Activated naive CD4-positive, alpha-beta T cell treated with anti-CD3 and anti-CD28 coated beads, Interleukin-2, amount 50 U/mL, for 72 hours (primary cell): Measurements from ENCODE around the gene DDX39B. TPM values are rescaled to one million over a fixed set of nuclear protein-coding genes. Genes with fewer than 3 reads are reported as not detected.
"Not testable (repeated sequence)": the region's sequence is repeated elsewhere in the genome, so short reads cannot be mapped to it uniquely, and the experiment has no call there.

ENCODE experiments used
- ATAC-seq, 2 donors: fragments of 150-1000 bp; cut with Tn5 transposase; 2 replicates each; pipeline ENCODE4 v1.10.0; 2021; ENCODE audit warnings: mild to moderate bottlenecking in 2 of 2, moderate library complexity in 2 of 2
- DNase-seq, 2 donors: peaks; one replicate each; pipeline ENCODE4 v3.0.0; 2021 to 2022; ENCODE audit warnings: low spot score in 2 of 2
- H3K27ac Mint-ChIP-seq, 2 donors: one replicate each; pipeline ENCODE4 v1.8.0; 2022; ENCODE audit warnings: mild to moderate bottlenecking in 2 of 2, mixed read lengths in 2 of 2
- H3K36me3 Mint-ChIP-seq, 2 donors: one replicate each; pipeline ENCODE4 v1.8.0; 2022; ENCODE audit warnings: mixed read lengths in 2 of 2
- H3K9me3 Mint-ChIP-seq, 2 donors: one replicate each; pipeline ENCODE4 v1.8.0; 2022; ENCODE audit warnings: mixed read lengths in 2 of 2
- total RNA-seq, 2 donors: library from RNA; stranded (reverse); gene quantifications; one replicate each; pipeline ENCODE4 v1.2.3, GENCODE V29; 2022

Gene DDX39B
- total RNA-seq, 2 donors from 2014 or later: 569 to 658 TPM

DNA sequence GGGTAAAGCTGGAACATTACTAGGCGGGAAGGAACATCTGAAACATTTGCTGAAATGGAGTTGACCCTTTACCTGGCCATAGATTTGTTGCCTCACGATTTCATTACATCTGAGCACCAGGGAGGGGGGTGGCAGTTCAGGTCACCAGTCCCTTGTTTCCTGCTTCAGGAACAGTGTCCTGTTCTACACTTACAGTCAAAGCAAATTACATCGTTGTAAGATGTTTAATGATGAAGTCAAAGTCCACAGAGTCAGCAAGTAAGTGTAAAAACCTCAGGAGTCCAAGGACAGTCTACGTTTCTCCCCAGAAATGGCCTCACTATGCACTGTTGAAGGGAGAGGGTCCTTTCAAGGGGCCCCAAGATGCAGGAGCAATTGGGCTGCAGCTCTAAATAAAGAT is 52.7 kb downstream of the DDX39B start:
- Mint-ChIP-seq H3K36me3 (peaks cover 0 to 3% of the 10 kb centered on the region in 2 donors), H3K9me3 (no peaks in the 10 kb centered on the region), H3K27ac (no peak overlapping the region)
- DNase-seq (no peak), ATAC-seq (no peak)

DNA sequence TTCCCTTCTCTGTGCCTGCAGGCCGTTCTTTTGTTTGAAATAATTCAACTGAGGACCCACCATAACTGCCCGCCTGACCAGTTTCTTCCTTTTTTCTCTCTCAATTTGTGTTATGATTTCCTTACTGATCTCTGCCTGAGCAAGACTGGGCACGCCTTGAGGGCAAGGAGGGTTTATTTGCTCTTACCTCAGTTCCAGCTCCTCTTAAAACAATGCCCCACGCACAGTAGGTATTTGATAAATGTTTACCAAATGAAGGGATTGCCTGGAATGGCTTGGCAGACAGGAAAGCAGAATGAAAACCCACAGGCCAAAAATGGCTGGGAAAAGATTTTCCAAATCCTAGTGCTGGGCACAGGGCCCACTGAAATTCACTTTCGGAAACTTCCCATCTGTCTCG is 54.1 kb downstream of the DDX39B start:
- not testable (repeated sequence) for H3K9me3 Mint-ChIP-seq, H3K36me3 Mint-ChIP-seq, DNase-seq, ATAC-seq
- H3K27ac Mint-ChIP-seq: peak overlapping the region in 1 of 2 donors; percentile 76

DNA sequence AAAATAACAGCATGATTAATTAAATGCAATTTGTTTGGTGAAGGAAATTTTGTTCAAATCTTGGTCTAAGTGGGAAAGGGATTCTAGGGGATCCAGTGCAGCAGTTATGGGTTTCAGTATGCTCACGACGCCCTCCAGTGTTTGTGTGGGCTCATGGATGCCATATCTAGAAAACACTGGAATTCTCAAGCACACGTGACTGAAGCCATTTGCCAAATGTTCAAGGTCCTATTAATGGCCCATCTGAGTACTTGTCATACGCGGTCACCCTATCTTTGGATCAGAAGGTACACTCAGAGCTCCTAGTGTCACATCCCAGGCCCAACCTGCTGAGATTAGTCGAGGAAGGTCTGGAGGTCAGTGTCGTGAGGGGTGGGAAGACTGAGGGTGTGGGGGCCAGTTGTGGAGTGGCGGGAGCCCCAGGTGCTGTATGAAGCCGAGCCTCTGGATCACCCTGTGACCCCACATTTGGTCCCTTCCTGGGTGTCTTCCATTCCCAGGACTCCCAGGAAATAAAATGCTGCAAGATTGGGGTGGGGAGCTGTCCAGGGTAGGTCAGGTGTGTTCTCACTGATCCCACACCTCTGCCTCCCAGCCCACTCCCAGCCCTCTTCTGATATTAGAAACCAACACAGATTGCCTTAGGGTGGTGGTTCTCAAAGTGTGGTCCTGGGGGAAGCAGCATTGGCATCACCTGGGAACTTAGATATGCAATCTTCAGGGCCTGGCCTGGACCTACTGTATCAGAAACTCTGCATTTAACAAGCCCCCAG is 55.6 kb downstream of the DDX39B start:
- H3K36me3 Mint-ChIP-seq, ATAC-seq, H3K9me3 Mint-ChIP-seq, DNase-seq: not testable (repeated sequence)
- H3K27ac Mint-ChIP-seq: peak overlapping the region in 1 of 2 donors; percentile 76

DNA sequence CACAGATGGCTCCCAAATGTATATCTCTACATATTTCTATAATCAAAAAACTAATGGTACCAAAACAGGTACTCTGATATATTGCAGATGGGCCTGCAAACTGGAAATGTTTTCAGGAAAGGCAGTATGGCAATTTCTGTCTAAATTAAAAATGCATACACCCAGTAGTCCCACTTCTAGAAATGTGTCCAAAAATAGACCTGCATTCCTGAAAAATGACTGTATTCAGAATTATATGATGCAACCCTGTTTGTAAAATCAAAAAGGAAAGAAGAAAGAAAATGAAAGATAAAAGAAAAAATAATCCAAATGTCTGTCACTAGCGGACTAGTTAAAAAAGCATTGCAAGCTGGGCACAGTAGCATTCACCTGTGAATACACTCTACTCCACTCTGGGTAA is 56.7 kb downstream of the DDX39B start:
- ATAC-seq (no peak), DNase-seq (no peak)
- Mint-ChIP-seq H3K36me3 (no peaks in the 10 kb centered on the region), H3K27ac (no peak overlapping the region), H3K9me3 (no peaks in the 10 kb centered on the region)

DNA sequence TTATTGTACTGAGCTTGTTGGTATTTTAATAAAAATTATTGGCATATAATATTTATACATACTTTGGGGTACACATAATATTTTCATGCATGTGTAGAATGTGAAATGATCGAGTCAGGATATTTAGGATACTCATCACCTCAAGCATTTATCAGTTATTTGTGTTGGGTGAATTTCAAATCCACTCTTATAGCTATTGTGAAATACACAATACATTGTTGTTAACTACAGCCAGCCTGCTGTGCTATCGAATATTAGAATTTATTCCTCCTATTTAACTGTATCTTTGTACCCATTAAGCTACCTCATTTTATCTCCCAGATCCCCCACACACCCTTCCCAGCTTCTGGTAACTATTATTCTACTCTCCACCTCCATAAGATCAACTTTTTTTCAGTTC is 58.4 kb downstream of the DDX39B start:
- Mint-ChIP-seq H3K36me3 (no peaks in the 10 kb centered on the region), H3K9me3 (no peaks in the 10 kb centered on the region), H3K27ac (no peak overlapping the region)
- no peak for ATAC-seq
- no peak for DNase-seq

DNA sequence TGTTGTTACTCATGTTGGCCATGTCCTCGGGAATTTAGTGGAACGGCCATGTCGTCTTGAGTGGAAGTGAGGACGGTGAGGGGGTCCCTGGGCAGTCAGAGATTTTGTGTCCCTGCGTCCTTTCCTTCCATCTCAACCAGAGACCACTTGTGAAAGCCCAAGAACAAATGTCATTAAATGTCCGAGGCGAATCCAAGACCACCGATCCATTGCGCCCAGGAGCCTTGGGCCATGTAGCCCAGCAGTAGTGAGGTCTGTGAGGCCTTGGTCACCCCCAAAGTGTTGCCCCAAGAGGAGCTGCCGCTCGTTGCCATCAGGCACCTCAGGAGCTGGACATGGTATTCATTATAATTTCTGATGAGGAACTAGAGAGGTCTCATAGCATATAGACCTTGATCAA is 61.2 kb downstream of the DDX39B start:
- ATAC-seq: no peak
- no peaks in the 10 kb centered on the region for H3K36me3 Mint-ChIP-seq
- no peak for DNase-seq
- no peaks in the 10 kb centered on the region for H3K9me3 Mint-ChIP-seq
- no peak overlapping the region for H3K27ac Mint-ChIP-seq

Other genes starting within 250 kb of the DDX39B start
- 1,000 to 10,000 TPM; 2,668 to 4,981 TPM for gene HLA-B, start 184.8 kb downstream of the DDX39B start, total RNA-seq
- gene MICA, start 138.4 kb downstream of the DDX39B start, total RNA-seq: 10 to 100 TPM; 11.0 to 24.2 TPM
- 10 to 100 TPM; 20.3 to 35.2 TPM for gene MICB, start 43.9 kb downstream of the DDX39B start, total RNA-seq
- not detected for gene MCCD1, start 13.0 kb downstream of the DDX39B start, total RNA-seq
- 1 to 10 TPM; 4.1 to 7.4 TPM for gene ATP6V1G2, start 4.6 kb upstream of the DDX39B start, total RNA-seq
- gene NFKBIL1, start 5.6 kb upstream of the DDX39B start, total RNA-seq: 10 to 100 TPM; 19.4 to 39.7 TPM
- 1,000 to 10,000 TPM in 1 of 2 donors, 100 to 1,000 TPM in 1; 266 to 1,366 TPM for gene LTA, start 30.3 kb upstream of the DDX39B start, total RNA-seq
- 100 to 1,000 TPM in 1 of 2 donors, 10 to 100 TPM in 1; 52.0 to 250 TPM for gene TNF, start 33.6 kb upstream of the DDX39B start, total RNA-seq
- gene LTB, start 40.4 kb upstream of the DDX39B start, total RNA-seq: 100 to 1,000 TPM in 1 of 2 donors, 10 to 100 TPM in 1; 89.3 to 294 TPM
- gene LST1, start 44.3 kb upstream of the DDX39B start, total RNA-seq: 10 to 100 TPM; 18.2 to 21.6 TPM
- gene NCR3, start 51.0 kb upstream of the DDX39B start, total RNA-seq: 10 to 100 TPM; 12.7 to 17.2 TPM
- 100 to 1,000 TPM in 1 of 2 donors, 10 to 100 TPM in 1; 43.9 to 117 TPM for gene AIF1, start 73.2 kb upstream of the DDX39B start, total RNA-seq
- 100 to 1,000 TPM; 253 to 336 TPM for gene PRRC2A, start 78.7 kb upstream of the DDX39B start, total RNA-seq
- gene BAG6, start 110.7 kb upstream of the DDX39B start, total RNA-seq: 100 to 1,000 TPM; 286 to 303 TPM
- 1 to 10 TPM; 2.6 to 2.7 TPM for gene APOM, start 113.9 kb upstream of the DDX39B start, total RNA-seq
- gene C6orf47, start 118.8 kb upstream of the DDX39B start, total RNA-seq: 10 to 100 TPM; 15.0 to 16.4 TPM
- gene GPANK1, start 123.0 kb upstream of the DDX39B start, total RNA-seq: 10 to 100 TPM; 36.2 to 39.0 TPM
- gene CSNK2B, start 124.1 kb upstream of the DDX39B start, total RNA-seq: 100 to 1,000 TPM; 242 to 251 TPM
- 10 to 100 TPM; 23.4 to 26.5 TPM for gene LY6G5B, start 128.0 kb upstream of the DDX39B start, total RNA-seq
- 1 to 10 TPM; 1.8 to 4.1 TPM for gene LY6G5C, start 139.1 kb upstream of the DDX39B start, total RNA-seq
- 10 to 100 TPM; 33.1 to 46.8 TPM for gene ABHD16A, start 161.3 kb upstream of the DDX39B start, total RNA-seq
- gene LY6G6F, start 164.9 kb upstream of the DDX39B start, total RNA-seq: not detected
- gene LY6G6D, start 173.3 kb upstream of the DDX39B start, total RNA-seq: not detected
- not detected for gene LY6G6C, start 179.7 kb upstream of the DDX39B start, total RNA-seq
- not detected for gene MPIG6B, start 181.4 kb upstream of the DDX39B start, total RNA-seq
- 10 to 100 TPM in 1 of 2 donors, 1 to 10 TPM in 1; 6.7 to 42.6 TPM for gene DDAH2, start 187.3 kb upstream of the DDX39B start, total RNA-seq
- 100 to 1,000 TPM; 440 to 455 TPM for gene CLIC1, start 194.5 kb upstream of the DDX39B start, total RNA-seq
- 100 to 1,000 TPM; 116 to 158 TPM for gene MSH5, start 198.0 kb upstream of the DDX39B start, total RNA-seq
- gene SAPCD1, start 220.7 kb upstream of the DDX39B start, total RNA-seq: 10 to 100 TPM; 13.3 to 21.3 TPM
- gene VWA7, start 235.3 kb upstream of the DDX39B start, total RNA-seq: 1 to 10 TPM in 1 of 2 donors, under 1 TPM in 1; 0.68 to 2.6 TPM